HEK293 (cell line): ENCODE measurements around the gene CAV2.

ENCODE experiments used
- BCL11B ChIP-seq: fragments of 450-650 bp; formaldehyde crosslinking; IDR thresholded peaks from 2 replicates; pipeline ENCODE4 v1.5.1; 2016; ENCODE audit warnings: low read depth, missing biosample characterization, missing genetic modification characterization
- CTCF ChIP-seq: fragments of 450-650 bp; formaldehyde crosslinking; IDR thresholded peaks from 2 replicates; pipeline ENCODE4 v1.5.1; 2016; ENCODE audit warnings: missing biosample characterization, missing genetic modification characterization
- EGR2 ChIP-seq: fragments of 450-650 bp; formaldehyde crosslinking; IDR thresholded peaks from 2 replicates; pipeline ENCODE4 v1.5.1; 2016; ENCODE audit warnings: low read depth, missing biosample characterization, missing genetic modification characterization
- FEZF1 ChIP-seq: fragments of 450-650 bp; formaldehyde crosslinking; IDR thresholded peaks from 2 replicates; pipeline ENCODE4 v1.5.1; 2016; ENCODE audit warnings: missing biosample characterization, missing genetic modification characterization
- KLF10 ChIP-seq: fragments of 450-650 bp; IDR thresholded peaks from 2 replicates; pipeline ENCODE4 v1.5.1; 2018; ENCODE audit warnings: missing biosample characterization, mild to moderate bottlenecking, missing genetic modification characterization
- KLF16 ChIP-seq: fragments of 450-650 bp; formaldehyde crosslinking; IDR thresholded peaks from 2 replicates; pipeline ENCODE4 v1.5.1; 2017; ENCODE audit warnings: missing biosample characterization, missing genetic modification characterization
- KLF9 ChIP-seq: fragments of 450-650 bp; formaldehyde crosslinking; IDR thresholded peaks from 2 replicates; pipeline ENCODE4 v1.5.1; 2016; ENCODE audit warnings: missing biosample characterization, missing genetic modification characterization, low read depth
- MZF1 ChIP-seq: fragments of 450-650 bp; formaldehyde crosslinking; IDR thresholded peaks from 2 replicates; pipeline ENCODE4 v1.5.1; 2017; ENCODE audit warnings: missing biosample characterization, missing genetic modification characterization, borderline replicate concordance
- OVOL3 ChIP-seq: fragments of 450-650 bp; formaldehyde crosslinking; IDR thresholded peaks from 2 replicates; pipeline ENCODE4 v1.5.1; 2016; ENCODE audit warnings: missing biosample characterization, missing genetic modification characterization
- PRDM6 ChIP-seq: fragments of 450-650 bp; formaldehyde crosslinking; IDR thresholded peaks from 2 replicates; pipeline ENCODE4 v1.5.1; 2017; ENCODE audit warnings: missing biosample characterization, missing genetic modification characterization
- TRIM28 ChIP-seq: IDR thresholded peaks from 2 replicates; pipeline ENCODE4 v1.6.1; 2011; ENCODE audit warnings: low read length, control low read depth, borderline replicate concordance
- ZBTB17 ChIP-seq: fragments of 450-650 bp; formaldehyde crosslinking; IDR thresholded peaks from 2 replicates; pipeline ENCODE4 v1.5.1; 2016; ENCODE audit warnings: missing biosample characterization, missing genetic modification characterization
- ZFP3 ChIP-seq: fragments of 450-650 bp; formaldehyde crosslinking; IDR thresholded peaks from 2 replicates; pipeline ENCODE4 v1.5.1; 2016; ENCODE audit warnings: low read depth, missing biosample characterization, missing genetic modification characterization
- ZFP37 ChIP-seq: fragments of 450-650 bp; formaldehyde crosslinking; IDR thresholded peaks from 2 replicates; pipeline ENCODE4 v1.5.1; 2016; ENCODE audit warnings: missing biosample characterization, missing genetic modification characterization
- ZNF211 ChIP-seq: fragments of 450-650 bp; formaldehyde crosslinking; IDR thresholded peaks from 2 replicates; pipeline ENCODE4 v1.5.1; 2016; ENCODE audit warnings: low read depth, missing biosample characterization, missing genetic modification characterization
- ZNF214 ChIP-seq: fragments of 450-650 bp; formaldehyde crosslinking; IDR thresholded peaks from 2 replicates; pipeline ENCODE4 v1.5.1; 2017; ENCODE audit warnings: missing biosample characterization, mild to moderate bottlenecking, missing genetic modification characterization, borderline replicate concordance
- ZNF266 ChIP-seq: fragments of 450-650 bp; formaldehyde crosslinking; IDR thresholded peaks from 2 replicates; pipeline ENCODE4 v1.5.1; 2016; ENCODE audit warnings: missing biosample characterization, missing genetic modification characterization, low read depth
- ZNF302 ChIP-seq: fragments of 450-650 bp; formaldehyde crosslinking; IDR thresholded peaks from 2 replicates; pipeline ENCODE4 v1.5.1; 2016; ENCODE audit warnings: missing biosample characterization, missing genetic modification characterization, low read depth
- ZNF324 ChIP-seq: fragments of 450-650 bp; formaldehyde crosslinking; IDR thresholded peaks from 2 replicates; pipeline ENCODE4 v1.5.1; 2016; ENCODE audit warnings: missing biosample characterization, missing genetic modification characterization
- ZNF335 ChIP-seq: fragments of 450-650 bp; formaldehyde crosslinking; conservative IDR thresholded peaks from 2 replicates; pipeline ENCODE4 v1.5.1; 2016; ENCODE audit warnings: missing biosample characterization, missing genetic modification characterization
- ZNF362 ChIP-seq: fragments of 450-650 bp; formaldehyde crosslinking; IDR thresholded peaks from 2 replicates; pipeline ENCODE4 v1.5.1; 2016; ENCODE audit warnings: missing biosample characterization, missing genetic modification characterization
- ZNF366 ChIP-seq: fragments of 450-650 bp; formaldehyde crosslinking; conservative IDR thresholded peaks from 2 replicates; pipeline ENCODE4 v1.5.1; 2016; ENCODE audit warnings: missing biosample characterization, missing genetic modification characterization
- ZNF37A ChIP-seq: fragments of 450-650 bp; IDR thresholded peaks from 2 replicates; pipeline ENCODE4 v1.5.1; 2018; ENCODE audit warnings: missing biosample characterization, missing genetic modification characterization
- ZNF391 ChIP-seq: fragments of 450-650 bp; formaldehyde crosslinking; IDR thresholded peaks from 2 replicates; pipeline ENCODE4 v1.5.1; 2016; ENCODE audit warnings: low read depth, missing biosample characterization, missing genetic modification characterization, borderline replicate concordance
- ZNF514 ChIP-seq: fragments of 450-650 bp; formaldehyde crosslinking; IDR thresholded peaks from 2 replicates; pipeline ENCODE4 v1.5.1; 2016; ENCODE audit warnings: missing biosample characterization, missing genetic modification characterization
- ZNF529 ChIP-seq: fragments of 450-650 bp; formaldehyde crosslinking; IDR thresholded peaks from 2 replicates; pipeline ENCODE4 v1.5.1; 2017; ENCODE audit warnings: missing genetic modification characterization, missing biosample characterization; ENCODE audit not compliant: insufficient replicate concordance
- ZNF580 ChIP-seq: fragments of 450-650 bp; formaldehyde crosslinking; IDR thresholded peaks from 2 replicates; pipeline ENCODE4 v1.5.1; 2016; ENCODE audit warnings: missing biosample characterization, missing genetic modification characterization
- ZNF596 ChIP-seq: fragments of 450-650 bp; IDR thresholded peaks from 2 replicates; pipeline ENCODE4 v1.5.0; 2018; ENCODE audit warnings: missing biosample characterization, mild to moderate bottlenecking, missing genetic modification characterization, moderate library complexity
- ZNF624 ChIP-seq: fragments of 450-650 bp; formaldehyde crosslinking; IDR thresholded peaks from 2 replicates; pipeline ENCODE4 v1.5.1; 2017; ENCODE audit warnings: missing biosample characterization, missing genetic modification characterization
- ZNF645 ChIP-seq: fragments of 450-650 bp; formaldehyde crosslinking; IDR thresholded peaks from 2 replicates; pipeline ENCODE4; 2016; ENCODE audit warnings: missing biosample characterization, missing genetic modification characterization
- ZNF701 ChIP-seq: fragments of 450-650 bp; formaldehyde crosslinking; IDR thresholded peaks from 2 replicates; pipeline ENCODE4 v1.5.1; 2016; ENCODE audit warnings: missing biosample characterization, missing genetic modification characterization
- ZNF792 ChIP-seq: fragments of 450-650 bp; formaldehyde crosslinking; IDR thresholded peaks from 2 replicates; pipeline ENCODE4 v1.5.1; 2016; ENCODE audit warnings: missing biosample characterization, missing genetic modification characterization
- ZSCAN5A ChIP-seq: fragments of 450-650 bp; formaldehyde crosslinking; IDR thresholded peaks from 2 replicates; pipeline ENCODE4 v1.5.1; 2016; ENCODE audit warnings: missing biosample characterization, missing genetic modification characterization
- ZXDB ChIP-seq: fragments of 450-650 bp; formaldehyde crosslinking; IDR thresholded peaks from 2 replicates; pipeline ENCODE4 v1.5.1; 2016; ENCODE audit warnings: missing biosample characterization, missing genetic modification characterization

Gene CAV2

GRCh38 chr7:116524609-116525297, 25.2 kb downstream of the CAV2 start, which contains the start of gene CAV1 (continued):
- TF ChIP-seq FEZF1 (tag by site-specific recombination), result peak; percentile 43; the same call in 1 of the 2 replicates
- TF ChIP-seq ZNF362, result peak; percentile 54; the same call in 1 of the 2 replicates
- no peak for TF ChIP-seq ZNF37A (tag by site-specific recombination)
- peak; percentile 87; the same call in 1 of the 2 replicates for TF ChIP-seq MZF1 (tag by site-specific recombination)
- TF ChIP-seq ZNF211 (tag by site-specific recombination), result no peak
- TF ChIP-seq ZNF624 (tag by site-specific recombination), result no peak
- no peak for TF ChIP-seq ZNF529
- no peak for TF ChIP-seq ZNF266 (tag by site-specific recombination)
- TF ChIP-seq ZBTB17, result peak; percentile 84
- peak; percentile 56; the same call in 1 of the 2 replicates for TF ChIP-seq ZNF580 (tag by site-specific recombination)
- TF ChIP-seq TRIM28, result no peak
- TF ChIP-seq ZSCAN5A (tag by site-specific recombination), result 0 out of 2 replicates have a peak, but pooled peaks have one; percentile 46
- no peak for TF ChIP-seq ZFP37 (tag by site-specific recombination)
- peak; percentile 83 for TF ChIP-seq ZNF596
- peak; percentile 69 for TF ChIP-seq ZNF366 (tag by site-specific recombination)
- peak; percentile 86 for TF ChIP-seq KLF10 (tag by site-specific recombination)
- TF ChIP-seq ZNF335 (tag by site-specific recombination), result peak; percentile 89
- 0 out of 2 replicates have a peak, but pooled peaks have one; percentile 42 for TF ChIP-seq ZNF792 (tag by site-specific recombination)
- no peak for TF ChIP-seq ZFP3 (tag by site-specific recombination)
- peak; percentile 37; the same call in 1 of the 2 replicates for TF ChIP-seq ZNF324 (tag by site-specific recombination)
- TF ChIP-seq ZNF514, result no peak
- TF ChIP-seq OVOL3, result no peak
- TF ChIP-seq KLF9, result peak; percentile 80
- peak; percentile 72; the same call in 1 of the 2 replicates for TF ChIP-seq KLF16 (tag by site-specific recombination)
- TF ChIP-seq CTCF (tag by site-specific recombination), result peak; percentile 79
- TF ChIP-seq ZNF302, result no peak
- TF ChIP-seq PRDM6 (tag by site-specific recombination), result peak; percentile 12; the same call in 1 of the 2 replicates
- no peak for TF ChIP-seq ZNF391 (tag by site-specific recombination)
- TF ChIP-seq ZNF214 (tag by site-specific recombination), result no peak
- TF ChIP-seq EGR2 (tag by site-specific recombination), result no peak
- TF ChIP-seq ZNF645 (tag by site-specific recombination), result no peak
- 0 out of 2 replicates have a peak, but pooled peaks have one; percentile 24 for TF ChIP-seq BCL11B (tag by site-specific recombination)
- peak; percentile 54; the same call in 1 of the 2 replicates for TF ChIP-seq ZXDB (tag by site-specific recombination)
- TF ChIP-seq ZNF701 (tag by site-specific recombination), result no peak
